ENCODE results near the gene NKAPL.

DNA sequence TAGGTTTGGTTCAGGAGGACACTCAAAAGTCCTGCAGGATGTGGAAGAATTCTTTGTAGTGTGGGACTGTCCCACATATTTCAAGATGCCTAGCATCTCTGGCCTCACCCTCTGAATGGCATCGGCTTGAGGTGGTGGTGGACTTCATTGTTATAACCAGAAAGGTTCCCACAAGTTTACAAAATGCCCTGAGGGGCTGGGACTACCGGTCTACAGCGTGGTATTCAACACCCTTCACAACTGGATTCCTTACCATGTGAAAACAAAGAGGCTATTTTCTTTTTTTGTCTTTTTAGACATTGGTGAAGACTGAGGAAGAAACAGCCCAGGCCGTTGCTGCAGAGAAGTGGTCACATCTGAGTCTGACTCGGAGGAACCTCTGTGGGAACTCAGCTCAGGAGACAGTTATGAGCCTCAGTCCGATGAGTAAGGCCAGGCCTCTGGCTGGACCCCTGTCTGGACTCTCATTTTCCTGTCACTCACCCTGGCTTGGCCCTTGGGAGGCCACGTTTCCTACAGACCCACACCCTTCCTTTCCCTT is 37.5 kb downstream of the NKAPL start:
- no peak for TF ChIP-seq POLR2AphosphoS5 (IDR thresholded peaks at IDR 0.05; ENCODE audit: borderline replicate concordance, low read depth, low read length)
- TF ChIP-seq EZH2 (IDR thresholded peaks at IDR 0.05), result no peak
- no peak for TF ChIP-seq FOXP2 (optimal IDR thresholded peaks at IDR 0.05; ENCODE audit: control extremely low read depth, extremely low read length, insufficient read depth)

Measured in SK-N-MC (cell line).